Right forelimb (tissue), 1 donor: Measurements from ENCODE around the gene OR6J1.
"Not testable (repeated sequence)": the region's sequence is repeated elsewhere in the genome, so short reads cannot be mapped to it uniquely, and the experiment has no call there.

Experiments
- DNase-seq: peaks from one replicate; pipeline ENCODE4 v3.0.0-alpha.2; 2018

The OR6J1 gene

DNA sequence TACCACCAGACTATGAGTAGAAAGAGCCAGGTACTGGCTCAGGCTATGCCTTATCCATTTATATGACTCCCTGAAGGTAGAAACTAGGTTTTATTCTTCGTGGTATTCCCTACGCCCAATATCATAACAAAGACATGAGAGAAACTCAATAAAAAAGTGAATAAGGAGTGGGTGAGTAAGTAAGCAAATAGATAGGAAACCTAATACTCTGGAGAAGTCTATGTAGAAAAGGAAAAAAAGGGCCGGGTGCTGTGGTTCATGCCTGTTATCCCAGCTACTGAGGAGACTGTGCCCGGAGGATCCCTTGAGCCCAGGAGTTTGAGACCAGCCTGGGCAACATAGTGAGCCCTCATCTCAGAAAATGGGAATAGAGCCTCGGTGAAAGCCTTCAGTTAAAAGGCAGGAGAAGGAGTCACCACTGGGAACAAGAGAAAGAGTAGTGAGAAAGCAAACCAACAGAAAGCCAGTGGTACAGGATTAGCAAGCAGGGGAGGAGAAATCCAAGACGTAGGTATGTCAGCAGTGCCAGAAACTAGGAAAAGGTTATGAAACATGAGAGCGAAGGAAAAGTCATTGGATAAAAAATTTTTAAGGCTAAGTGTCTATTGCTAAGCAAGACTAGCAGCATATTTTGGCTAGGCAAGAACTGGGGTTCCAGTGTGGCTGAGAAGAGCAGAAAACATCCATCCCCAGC, 6.0 kb upstream of the OR6J1 start:
- no peak for DNase-seq

DNA sequence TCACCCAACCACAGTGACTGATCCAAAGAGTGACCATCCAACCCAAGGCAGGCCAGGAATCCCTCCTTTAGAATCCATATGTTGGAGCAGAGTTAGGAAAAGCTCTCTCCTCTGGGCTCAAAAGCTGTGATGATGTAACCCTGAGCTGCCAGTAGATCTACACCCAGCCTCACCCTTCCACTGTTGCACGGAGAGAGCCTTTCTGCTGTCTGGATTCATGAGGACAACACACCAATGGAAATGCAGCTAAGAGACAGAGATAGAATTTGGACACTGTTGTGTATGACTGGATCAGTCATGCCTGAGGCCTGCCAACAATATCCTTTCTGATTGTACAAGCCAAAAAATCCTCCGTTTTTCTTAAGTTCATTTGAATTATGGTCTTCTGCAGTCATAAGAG, 4.4 kb upstream of the OR6J1 start:
- no peak for DNase-seq

GRCh38 chr14:22646570-22647254, 2.6 kb upstream of the OR6J1 start:
- no peak for DNase-seq

GRCh38 chr14:22641846-22642245, 2.3 kb downstream of the OR6J1 start:
- no peak for DNase-seq

DNA sequence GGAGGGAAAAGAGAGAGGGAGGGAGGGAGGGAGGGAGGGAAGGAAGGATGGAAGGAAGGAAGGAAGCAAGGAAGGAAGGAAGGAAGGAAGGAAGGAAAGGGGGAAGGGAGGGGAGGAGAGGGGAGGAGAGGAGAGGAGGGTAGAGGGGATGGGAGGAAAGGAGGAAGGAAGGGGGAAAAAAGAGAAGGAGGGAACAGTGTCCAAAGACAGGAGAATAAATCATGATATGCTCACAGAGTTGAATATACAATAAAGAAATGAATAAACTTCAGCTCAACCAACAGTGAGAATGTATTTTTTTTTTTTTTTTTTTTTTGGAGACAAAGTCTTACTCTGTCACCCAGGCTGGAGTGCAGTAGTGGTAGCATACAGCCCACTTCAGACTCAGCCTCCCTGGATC, 4.0 kb downstream of the OR6J1 start:
- DNase-seq, result no peak

GRCh38 chr14:22635980-22636379, 8.2 kb downstream of the OR6J1 start:
- DNase-seq, result not testable (repeated sequence)

- no peak for DNase-seq
Measured at GRCh38 chr14:22634233-22634900, 9.8 kb downstream of the OR6J1 start.

DNA sequence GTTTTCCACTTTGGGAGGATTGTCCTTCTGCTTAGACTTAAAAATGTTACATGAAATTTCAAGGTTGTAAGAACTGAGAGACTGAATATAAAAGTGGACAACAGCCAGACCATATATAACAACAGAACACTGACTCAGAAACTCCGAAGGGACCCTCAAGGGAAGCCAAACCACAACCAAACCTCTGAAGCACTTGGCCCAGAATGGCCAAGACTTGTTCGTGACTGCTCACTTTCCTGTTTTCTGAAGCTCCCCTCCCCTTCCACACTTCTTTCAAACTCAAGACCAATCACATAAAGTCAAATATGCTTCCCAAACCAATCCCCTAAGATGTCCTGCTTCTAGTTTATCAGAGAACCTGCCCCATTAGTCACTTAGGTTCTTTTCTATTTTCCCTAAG, 13.7 kb downstream of the OR6J1 start:
- no peak for DNase-seq

DNA sequence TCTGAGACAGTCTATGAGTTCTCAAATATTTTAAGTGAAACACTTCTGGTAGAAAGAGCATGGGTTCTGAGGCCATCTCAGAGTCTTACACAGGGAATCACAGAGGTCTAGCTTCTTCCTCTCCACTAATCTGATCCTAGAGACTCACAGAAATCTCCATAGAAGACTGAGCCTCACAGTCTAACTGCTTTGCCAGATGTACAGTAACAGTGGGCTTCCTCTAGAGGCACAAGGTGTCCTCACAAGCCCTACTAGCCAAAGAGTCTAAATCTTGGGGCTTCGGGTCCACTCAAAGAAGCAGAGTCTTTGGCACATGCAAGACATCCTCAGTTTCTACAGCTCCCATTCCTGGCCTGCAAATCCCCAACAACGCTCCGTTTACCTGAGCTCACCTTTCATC, 14.1 kb downstream of the OR6J1 start:
- DNase-seq, result no peak

DNA sequence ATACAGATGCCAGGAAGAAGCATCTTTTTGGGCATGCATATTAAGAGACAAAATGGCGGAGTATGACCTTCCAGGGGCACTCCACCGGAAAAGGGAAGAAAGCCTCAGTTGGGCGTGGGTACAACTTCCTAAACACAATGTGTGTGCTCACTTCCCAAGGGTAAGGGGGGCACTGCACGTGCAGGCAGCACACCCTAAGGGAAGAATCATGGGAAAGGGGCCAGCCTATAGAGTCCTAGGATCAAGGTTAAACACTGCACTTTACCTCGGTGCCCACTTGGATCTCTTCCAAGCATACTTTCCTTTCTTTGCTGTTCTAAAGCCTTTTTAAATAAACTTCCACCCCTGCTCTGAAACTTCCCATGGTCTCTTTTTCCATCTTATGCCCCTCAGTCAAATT, 14.8 kb downstream of the OR6J1 start:
- DNase-seq, result no peak

DNA sequence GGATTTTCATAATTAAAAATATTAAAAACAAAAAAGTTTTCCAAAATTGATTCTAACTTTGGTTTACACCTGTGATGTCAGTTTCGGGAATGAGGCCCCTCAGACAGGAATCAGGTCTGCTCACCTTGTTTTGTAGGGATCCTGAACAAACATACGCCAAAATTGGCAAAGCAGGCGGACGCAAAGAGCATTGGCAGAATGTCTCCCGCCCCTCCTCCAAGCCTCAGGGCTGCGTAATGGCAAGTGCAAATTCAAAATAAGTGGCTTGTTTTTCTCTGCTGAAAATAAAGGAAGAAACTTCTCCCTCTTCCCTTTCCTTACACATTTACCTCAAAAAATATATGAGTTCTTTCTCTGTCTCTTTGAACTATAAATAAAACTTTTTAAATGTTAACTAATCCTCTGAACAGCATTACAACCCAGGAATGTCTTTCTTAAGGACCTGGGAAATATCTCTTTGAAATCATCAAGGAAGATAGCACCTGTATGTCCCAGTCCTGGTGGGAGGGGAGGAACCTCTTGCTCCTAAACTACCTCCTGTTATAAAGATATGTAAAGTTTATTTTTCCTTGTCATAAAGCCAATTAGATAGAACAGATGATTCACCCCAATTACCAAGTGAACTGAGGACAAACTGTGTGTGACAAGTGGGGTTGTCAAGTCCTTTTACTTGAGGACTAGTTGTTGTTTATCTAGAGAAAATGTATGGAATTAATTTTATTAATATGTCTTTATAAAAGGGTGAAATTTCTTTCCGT, 16.5 kb downstream of the OR6J1 start:
- DNase-seq, result no peak

GRCh38 chr14:22626590-22626989, 17.6 kb downstream of the OR6J1 start:
- DNase-seq, result no peak

GRCh38 chr14:22623047-22623446, 21.1 kb downstream of the OR6J1 start:
- no peak for DNase-seq

DNA sequence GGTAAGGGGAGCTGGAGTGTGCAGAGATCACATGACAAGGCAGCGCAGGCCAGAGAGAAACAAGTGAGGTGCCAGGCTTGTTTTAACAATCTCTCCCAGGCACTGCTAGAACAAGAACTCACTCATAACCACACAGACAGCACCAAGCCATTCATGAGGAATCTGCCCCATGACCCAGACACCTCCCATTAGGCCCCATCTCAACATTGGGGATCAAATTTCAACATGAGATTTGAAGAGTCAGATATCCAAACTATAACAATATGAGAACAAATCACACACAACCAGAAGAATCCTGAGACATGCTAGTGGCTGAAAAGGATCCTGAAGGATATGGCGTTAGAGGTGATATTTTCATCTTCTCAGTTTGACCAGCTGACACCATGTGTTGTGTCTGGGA, 21.9 kb downstream of the OR6J1 start:
- DNase-seq, result no peak

DNA sequence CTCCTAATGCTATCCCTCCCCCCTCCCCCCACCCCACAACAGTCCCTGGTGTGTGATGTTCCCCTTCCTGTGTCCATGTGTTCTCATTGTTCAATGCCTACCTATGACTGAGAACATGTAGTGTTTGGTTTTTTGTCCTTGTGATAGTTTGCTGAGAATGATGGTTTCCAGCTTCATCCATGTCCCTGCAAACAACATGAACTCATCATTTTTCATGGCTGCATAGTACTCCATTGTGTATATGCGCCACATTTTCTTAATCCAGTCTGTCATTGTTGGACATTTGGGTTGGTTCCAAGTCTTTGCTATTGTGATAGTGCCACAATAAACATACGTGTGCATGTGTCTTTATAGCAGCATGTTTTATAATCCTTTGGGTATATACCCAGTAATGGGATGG, 28.4 kb downstream of the OR6J1 start:
- not testable (repeated sequence) for DNase-seq

GRCh38 chr14:22614240-22614799, 29.8 kb downstream of the OR6J1 start:
- DNase-seq, result peak; percentile 53

GRCh38 chr14:22613736-22614239, 30.4 kb downstream of the OR6J1 start:
- DNase-seq, result no peak

DNA sequence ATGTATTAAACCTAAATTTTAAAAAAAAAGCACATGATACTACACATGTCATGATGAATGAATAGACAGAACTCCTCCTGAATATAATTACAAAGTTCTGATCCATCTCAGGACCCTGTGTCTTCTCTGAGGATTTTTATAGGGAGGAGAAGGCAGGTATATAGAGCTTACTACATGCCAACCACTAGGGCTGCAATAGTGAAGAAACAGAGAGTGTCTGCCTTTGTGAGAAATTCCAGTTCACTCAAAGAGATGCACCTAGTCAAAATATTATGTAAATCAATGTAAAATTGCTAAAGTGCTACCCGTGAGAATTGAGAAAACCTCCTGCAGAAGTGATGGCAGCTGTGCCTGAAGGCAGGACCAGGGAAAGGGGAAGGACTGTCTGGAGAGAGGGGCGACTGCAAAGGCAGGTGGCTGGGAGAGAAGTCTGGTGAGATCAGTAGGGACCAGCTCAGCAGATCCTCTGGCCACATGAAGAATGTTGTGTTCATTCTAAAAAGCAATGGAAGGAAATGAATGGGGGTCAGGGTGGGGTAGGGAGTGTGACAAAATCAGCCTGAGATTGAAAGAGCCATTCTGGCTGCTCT, 31.0 kb downstream of the OR6J1 start:
- no peak for DNase-seq

- no peak for DNase-seq
Measured at GRCh38 chr14:22610931-22611330, 33.2 kb downstream of the OR6J1 start.

GRCh38 chr14:22607291-22607690, 36.9 kb downstream of the OR6J1 start:
- no peak for DNase-seq

DNA sequence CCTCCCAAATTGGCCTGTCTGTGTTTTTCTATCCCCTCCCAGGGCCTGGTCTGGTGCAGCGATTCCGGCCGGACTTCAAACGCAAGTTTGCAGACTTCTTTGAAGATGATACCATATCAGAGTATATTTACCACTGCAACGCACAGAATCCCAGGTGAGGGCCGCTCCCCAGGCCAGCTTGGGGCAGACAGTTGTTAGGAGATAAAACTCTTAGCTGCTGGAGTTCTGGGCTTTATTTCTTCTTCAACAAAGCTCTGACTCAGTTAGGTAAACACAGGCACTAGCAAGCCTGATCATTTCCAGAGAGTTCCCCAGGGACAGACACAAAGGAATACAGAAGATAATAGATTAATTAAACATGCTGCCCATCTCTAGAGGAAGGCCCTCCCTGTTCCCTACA, 37.8 kb downstream of the OR6J1 start:
- no peak for DNase-seq

GRCh38 chr14:22602862-22603261, 41.3 kb downstream of the OR6J1 start:
- DNase-seq, result no peak

DNA sequence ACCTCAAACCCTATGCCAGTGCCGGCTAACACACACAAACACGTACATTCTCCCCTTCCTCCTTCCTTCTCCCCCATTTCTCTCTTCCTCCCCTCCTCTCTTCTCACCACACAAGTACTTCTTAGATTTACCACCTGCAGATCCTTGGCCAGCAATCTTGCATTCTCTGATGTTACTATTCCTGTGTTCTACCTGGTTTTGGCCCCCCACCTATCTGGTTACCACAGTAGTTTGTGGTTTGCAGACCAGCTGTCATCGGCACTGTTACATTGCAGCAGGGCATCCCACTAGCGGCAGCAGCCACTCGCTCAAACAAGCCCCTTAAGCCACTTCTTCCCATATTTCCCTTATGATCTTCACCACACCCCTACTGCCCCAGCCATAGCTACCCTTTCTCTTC, 42.2 kb downstream of the OR6J1 start:
- no peak for DNase-seq
